Esophagus muscularis mucosa (tissue), 4 donors: Measurements from ENCODE around the gene LSM11. TPM values are rescaled to one million over a fixed set of nuclear protein-coding genes. Genes with fewer than 3 reads are reported as not detected.

ENCODE experiments used
- DNase-seq: peaks from one replicate; pipeline ENCODE4 v3.0.0-alpha.2; 2017; ENCODE audit errors: extremely low spot score
- H3K27ac ChIP-seq, 4 donors: fragments of 200-600 bp; sonication (generic); replicated peaks in 1 of 4; 1 replicate in 3 of 4; 2 replicates in 1 of 4; pipeline ENCODE4 v1.5.1; 2016 to 2019; ENCODE audit warnings: mild to moderate bottlenecking in 1 of 4
- H3K27me3 ChIP-seq, 4 donors: fragments of 200-600 bp; sonication (generic); one replicate each; pipeline versions ENCODE4 v1.5.1 to v1.6.0; 2016 to 2019
- H3K36me3 ChIP-seq, 4 donors: fragments of 200-600 bp; sonication (generic); one replicate each; pipeline ENCODE4 v1.5.1; 2016 to 2019
- H3K4me1 ChIP-seq, 4 donors: fragments of 200-600 bp; sonication (generic); one replicate each; pipeline ENCODE4 v1.5.1; 2016 to 2019
- H3K4me3 ChIP-seq, 4 donors: fragments of 200-600 bp; sonication (generic); 1 replicate in 2 of 4; 2 replicates in 2 of 4; pipeline ENCODE4 v1.5.1; 2016 to 2019; ENCODE audit warnings: mild to moderate bottlenecking in 4 of 4, moderate library complexity in 1 of 4
- H3K9me3 ChIP-seq, 4 donors: fragments of 200-600 bp; sonication (generic); 1 replicate in 3 of 4; 2 replicates in 1 of 4; pipeline ENCODE4 v1.5.1; 2016 to 2019
- EP300 ChIP-seq: sonication (generic); formaldehyde crosslinking; IDR thresholded peaks from one replicate; pipeline ENCODE4 v1.6.1; 2017; ENCODE audit warnings: antibody characterized with exemption
- POLR2A ChIP-seq: fragments of 450-650 bp; IDR thresholded peaks from one replicate; pipeline ENCODE4 v1.6.1; 2017; ENCODE audit warnings: antibody characterized with exemption, moderate library complexity, mild to moderate bottlenecking, low read depth
- POLR2AphosphoS5 ChIP-seq, 2 donors: sonication (generic); formaldehyde crosslinking; IDR thresholded peaks; one replicate each; pipeline ENCODE4 v1.6.1; 2017; ENCODE audit warnings: antibody characterized with exemption in 2 of 2
- WGBS: methylation state at CpG from one replicate; pipeline ENCODE4 v1.1.5; 2018; 5-methylcytosine and 5-hydroxymethylcytosine counted together
- intact Hi-C: fragments of 100-400 bp; cut with DNase I; formaldehyde crosslinking; loops from one replicate; pipeline ENCODE4 v1.15.1; 2023
- total RNA-seq, 4 donors: library from RNA; depleted of rRNA; stranded (reverse); fragments of >200 nt; gene quantifications; one replicate each; pipeline versions ENCODE4 v1.1.0 to v1.2.1, GENCODE V29; 2016
- TF ChIP-seq, protein P1 (sequence below), 3 experiments: fragments of 200-600 bp in 2 of 3; fragments of 450-650 bp in 1 of 3; sonication (generic) in 2 of 3; IDR thresholded peaks; one replicate each; pipeline ENCODE4 v1.5.1; 2017 to 2019; ENCODE audit warnings: antibody characterized with exemption in 3 of 3, mild to moderate bottlenecking in 2 of 3, moderate library complexity in 1 of 3

The LSM11 gene
- total RNA-seq, 4 donors from 2014 or later = 22.4 to 53.7 (median 33.7) TPM

DNA sequence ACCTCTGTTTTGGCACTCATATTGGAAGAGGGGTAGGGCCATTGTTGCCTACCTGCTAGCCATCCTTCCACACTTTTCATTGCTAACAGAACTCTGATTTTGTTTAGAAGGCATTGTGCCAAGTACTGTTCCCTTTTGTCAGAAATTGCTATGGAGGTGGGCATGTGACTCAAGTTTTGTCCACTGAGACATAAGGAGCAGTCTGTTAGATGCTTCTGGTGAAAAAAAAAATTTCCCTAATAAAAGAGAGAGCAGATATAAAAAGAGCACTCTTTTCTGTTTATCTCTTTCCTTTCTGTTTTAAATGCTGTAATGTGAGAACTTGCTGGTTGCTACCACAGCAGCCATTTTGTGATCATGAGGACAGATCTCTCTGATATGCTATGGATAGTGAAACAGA lies 34.2 kb upstream of the LSM11 start:
- Histone ChIP-seq H3K4me3 (no peak overlapping the region), H3K27ac (no peak overlapping the region), H3K36me3 (no peaks in the 10 kb centered on the region), H3K27me3 (no peaks in the 10 kb centered on the region), H3K9me3 (no peaks in the 10 kb centered on the region), H3K4me1 (peaks cover 0 to 14% (median 0%) of the 10 kb centered on the region in 4 donors)
- intact Hi-C loops = no loop called here
- no peak for DNase-seq
- TF ChIP-seq EP300 (no peak), POLR2A (no peak), POLR2AphosphoS5 (IDR thresholded peaks at IDR 0.05) (no peak)
- TF ChIP-seq, protein P1, sequence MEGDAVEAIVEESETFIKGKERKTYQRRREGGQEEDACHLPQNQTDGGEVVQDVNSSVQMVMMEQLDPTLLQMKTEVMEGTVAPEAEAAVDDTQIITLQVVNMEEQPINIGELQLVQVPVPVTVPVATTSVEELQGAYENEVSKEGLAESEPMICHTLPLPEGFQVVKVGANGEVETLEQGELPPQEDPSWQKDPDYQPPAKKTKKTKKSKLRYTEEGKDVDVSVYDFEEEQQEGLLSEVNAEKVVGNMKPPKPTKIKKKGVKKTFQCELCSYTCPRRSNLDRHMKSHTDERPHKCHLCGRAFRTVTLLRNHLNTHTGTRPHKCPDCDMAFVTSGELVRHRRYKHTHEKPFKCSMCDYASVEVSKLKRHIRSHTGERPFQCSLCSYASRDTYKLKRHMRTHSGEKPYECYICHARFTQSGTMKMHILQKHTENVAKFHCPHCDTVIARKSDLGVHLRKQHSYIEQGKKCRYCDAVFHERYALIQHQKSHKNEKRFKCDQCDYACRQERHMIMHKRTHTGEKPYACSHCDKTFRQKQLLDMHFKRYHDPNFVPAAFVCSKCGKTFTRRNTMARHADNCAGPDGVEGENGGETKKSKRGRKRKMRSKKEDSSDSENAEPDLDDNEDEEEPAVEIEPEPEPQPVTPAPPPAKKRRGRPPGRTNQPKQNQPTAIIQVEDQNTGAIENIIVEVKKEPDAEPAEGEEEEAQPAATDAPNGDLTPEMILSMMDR (IDR thresholded peaks at IDR 0.05) = no peak

DNA sequence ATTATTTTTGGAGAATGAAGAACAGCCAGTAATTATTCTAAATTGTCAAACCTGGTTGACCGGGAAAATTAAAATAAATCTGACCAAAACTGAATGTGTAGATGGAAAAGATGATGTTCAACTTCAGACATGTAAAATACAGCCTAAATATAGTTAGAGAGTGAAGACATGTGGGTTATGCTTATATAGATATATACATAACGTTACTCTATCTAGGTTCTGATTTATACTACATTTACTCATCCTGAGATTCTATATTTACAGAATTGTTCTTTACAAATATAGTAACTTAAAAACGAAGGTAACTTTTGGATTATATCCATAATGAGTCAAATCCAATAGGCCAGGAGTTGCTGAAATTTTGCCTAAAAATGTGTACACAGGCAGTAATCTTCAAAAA lies 33.1 kb upstream of the LSM11 start:
- H3K27ac ChIP-seq = no peak overlapping the region
- H3K27me3 ChIP-seq = no peaks in the 10 kb centered on the region
- H3K4me3 ChIP-seq = no peak overlapping the region
- H3K9me3 ChIP-seq = no peaks in the 10 kb centered on the region
- intact Hi-C loops = loop anchor here (10.0 kb wide), 1 partner anchor 136 kb away; the partner anchor contains the start of gene ADAM19
- H3K4me1 ChIP-seq = peaks cover 0 to 14% (median 0%) of the 10 kb centered on the region in 4 donors
- DNase-seq = no peak
- 66% methylated on average over 3 of the region's 3 CpGs for WGBS
- TF ChIP-seq POLR2A (no peak), EP300 (no peak), POLR2AphosphoS5 (IDR thresholded peaks at IDR 0.05) (no peak)
- TF ChIP-seq, protein P1 (IDR thresholded peaks at IDR 0.05) = no peak
- H3K36me3 ChIP-seq = no peaks in the 10 kb centered on the region

- H3K4me1 ChIP-seq = peaks cover 0 to 14% (median 0%) of the 10 kb centered on the region in 4 donors
- H3K27me3 ChIP-seq = no peaks in the 10 kb centered on the region
- no peaks in the 10 kb centered on the region for H3K36me3 ChIP-seq
- H3K9me3 ChIP-seq = no peaks in the 10 kb centered on the region
- 35% methylated on average over 2 of the region's 2 CpGs for WGBS
- DNase-seq = no peak
- no peak overlapping the region for H3K27ac ChIP-seq
- intact Hi-C loops = loop anchor here (10.0 kb wide), 1 partner anchor 136 kb away; the partner anchor contains the start of gene ADAM19
- TF ChIP-seq, protein P1 (IDR thresholded peaks at IDR 0.05) = no peak
- TF ChIP-seq POLR2A (no peak), POLR2AphosphoS5 (IDR thresholded peaks at IDR 0.05) (no peak), EP300 (no peak)
- no peak overlapping the region for H3K4me3 ChIP-seq
Observed at GRCh38 chr5:157710882-157711281, 32.6 kb upstream of the LSM11 start.

DNA sequence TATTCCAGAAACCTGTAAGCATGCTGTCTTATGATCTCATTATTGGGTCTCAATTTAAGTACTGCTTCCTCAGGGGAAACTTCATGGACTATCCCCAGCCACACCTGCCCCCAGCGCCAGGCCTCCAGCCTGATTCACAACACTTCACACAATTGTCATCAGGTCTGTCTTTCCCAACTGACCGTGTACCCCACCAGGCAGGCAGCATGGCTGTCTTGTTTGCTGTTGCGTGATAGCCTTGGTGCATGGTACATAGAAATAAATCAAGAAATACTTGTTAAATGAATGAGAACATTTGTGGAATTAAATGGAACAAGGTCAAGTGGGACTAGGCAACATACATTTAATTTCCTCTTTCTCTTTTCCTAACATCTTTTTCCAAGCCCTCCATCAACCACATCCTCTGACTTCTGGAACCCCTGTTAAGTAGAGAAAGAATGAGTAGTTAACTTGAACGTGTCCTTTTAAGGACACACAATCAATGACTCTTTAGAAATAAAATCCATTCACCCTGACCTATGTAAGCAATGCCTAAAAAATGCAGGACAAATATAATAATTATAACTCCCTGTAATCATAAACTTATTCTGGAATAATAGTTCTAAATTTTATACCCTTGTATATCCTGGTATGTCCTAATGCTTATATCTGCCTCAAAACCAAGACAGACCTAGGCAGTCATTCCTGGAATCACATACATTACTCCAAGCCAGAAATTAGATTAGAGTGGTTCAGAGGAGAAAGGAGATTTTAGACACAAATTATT lies 29.5 kb upstream of the LSM11 start:
- intact Hi-C loops = loop anchor here (10.0 kb wide), 1 partner anchor 139 kb away; the partner anchor contains the start of gene ADAM19
- no peaks in the 10 kb centered on the region for H3K9me3 ChIP-seq
- no peak for TF ChIP-seq POLR2AphosphoS5 (IDR thresholded peaks at IDR 0.05)
- TF ChIP-seq EP300 = no peak
- TF ChIP-seq, protein P1 (IDR thresholded peaks at IDR 0.05) = no peak
- TF ChIP-seq POLR2A = no peak
- H3K36me3 ChIP-seq = no peaks in the 10 kb centered on the region
- WGBS = 91% methylated on average over 4 of the region's 4 CpGs
- no peak overlapping the region for H3K27ac ChIP-seq
- DNase-seq = no peak
- H3K4me1 ChIP-seq = peaks cover 8 to 24% (median 14%) of the 10 kb centered on the region in 4 donors
- no peaks in the 10 kb centered on the region for H3K27me3 ChIP-seq
- H3K4me3 ChIP-seq = no peak overlapping the region

DNA sequence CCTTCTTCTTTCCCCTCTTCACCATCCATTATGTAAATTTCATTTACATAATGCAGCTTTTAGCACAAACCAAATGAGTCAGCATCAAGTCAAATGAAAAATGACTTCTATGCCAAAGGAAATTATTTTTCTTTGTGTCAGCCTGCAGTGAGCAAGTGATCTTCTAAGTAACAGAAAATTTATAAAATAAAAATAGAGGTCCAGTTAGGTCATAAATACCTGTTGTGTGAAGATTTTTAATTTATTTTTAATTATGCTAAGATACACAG lies 29.0 kb upstream of the LSM11 start:
- DNase-seq = no peak
- Histone ChIP-seq H3K27me3 (no peaks in the 10 kb centered on the region), H3K4me3 (no peak overlapping the region), H3K4me1 (peaks cover 8 to 24% (median 15%) of the 10 kb centered on the region in 4 donors), H3K36me3 (no peaks in the 10 kb centered on the region), H3K9me3 (no peaks in the 10 kb centered on the region), H3K27ac (no peak overlapping the region)
- TF ChIP-seq POLR2A (no peak), EP300 (no peak), POLR2AphosphoS5 (IDR thresholded peaks at IDR 0.05) (no peak)
- TF ChIP-seq, protein P1 (IDR thresholded peaks at IDR 0.05) = no peak
- intact Hi-C loops = loop anchor here (10.0 kb wide), 1 partner anchor 140 kb away; the partner anchor contains the start of gene ADAM19
